ENCODE data around the gene MTHFD2.
"Not testable (repeated sequence)": the region's sequence is repeated elsewhere in the genome, so short reads cannot be mapped to it uniquely, and the experiment has no call there.

The MTHFD2 gene

DNA sequence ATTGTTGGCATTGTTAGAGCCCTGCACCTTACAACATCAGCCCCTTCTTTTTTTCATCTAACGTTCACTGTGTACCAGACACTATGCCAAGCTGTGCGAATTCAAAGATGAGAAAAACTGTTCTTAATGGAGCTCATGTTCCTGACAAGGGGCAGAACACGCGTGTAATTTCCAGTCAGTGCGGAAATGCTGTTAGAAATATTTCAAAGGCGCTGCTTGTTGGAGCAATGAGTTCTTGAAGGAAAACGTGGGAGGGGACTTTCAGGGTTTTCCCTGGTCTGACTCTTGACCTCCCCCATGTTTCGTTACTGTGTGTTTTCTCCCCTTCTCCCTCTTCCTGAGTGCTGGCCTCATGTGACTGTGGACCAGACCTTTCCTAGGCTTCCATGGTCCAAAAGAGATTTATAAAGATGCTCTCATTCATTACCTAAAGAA lies 1.5 kb downstream of the MTHFD2 start:
- Histone ChIP-seq H3K4me3 (ENCODE audit: low read length) (peak overlapping the region; percentile 68), H3K36me3 (ENCODE audit: control insufficient read depth, insufficient read depth, low read length) (no peaks in the 10 kb centered on the region), H3K27me3 (ENCODE audit: control insufficient read depth, insufficient read depth, low read length) (no peaks in the 10 kb centered on the region), H3K27ac (ENCODE audit: low read depth, low read length) (no peak overlapping the region), H3K4me1 (ENCODE audit: control insufficient read depth, insufficient read depth, low read length) (no peaks in the 10 kb centered on the region), H3K9ac (ENCODE audit: low read length) (no peak overlapping the region)

DNA sequence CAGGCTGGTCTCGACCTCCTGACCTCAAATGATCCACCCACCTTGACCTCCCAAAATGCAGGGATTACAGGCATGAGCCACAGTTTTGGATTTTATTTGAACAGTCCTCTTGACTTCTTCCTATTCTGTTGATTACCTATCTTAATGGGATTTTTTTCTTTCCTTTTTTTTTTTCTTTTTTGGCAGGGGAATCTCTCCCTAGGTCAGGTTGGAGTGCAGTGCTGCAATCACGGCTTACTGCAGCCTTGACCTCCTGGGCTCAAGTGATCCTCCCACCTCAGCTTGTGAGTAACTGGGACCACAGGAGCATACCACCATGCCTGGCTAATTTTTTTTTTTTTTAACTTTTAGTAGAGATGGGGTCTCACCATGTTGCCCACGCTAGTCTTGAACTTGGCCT lies 2.8 kb downstream of the MTHFD2 start:
- Histone ChIP-seq H3K9ac (ENCODE audit: low read length) (no peak overlapping the region), H3K4me3 (ENCODE audit: low read length) (no peak overlapping the region), H3K27ac (ENCODE audit: low read depth, low read length) (no peak overlapping the region), H3K4me1 (ENCODE audit: control insufficient read depth, insufficient read depth, low read length) (no peaks in the 10 kb centered on the region), H3K27me3 (ENCODE audit: control insufficient read depth, insufficient read depth, low read length) (no peaks in the 10 kb centered on the region), H3K36me3 (ENCODE audit: control insufficient read depth, insufficient read depth, low read length) (no peaks in the 10 kb centered on the region)

- H3K4me3 ChIP-seq (ENCODE audit: low read length) = no peak overlapping the region
- H3K27me3 ChIP-seq (ENCODE audit: control insufficient read depth, insufficient read depth, low read length) = no peaks in the 10 kb centered on the region
- no peak overlapping the region for H3K27ac ChIP-seq (ENCODE audit: low read depth, low read length)
- H3K4me1 ChIP-seq (ENCODE audit: control insufficient read depth, insufficient read depth, low read length) = no peaks in the 10 kb centered on the region
- no peaks in the 10 kb centered on the region for H3K36me3 ChIP-seq (ENCODE audit: control insufficient read depth, insufficient read depth, low read length)
- H3K9ac ChIP-seq (ENCODE audit: low read length) = no peak overlapping the region
Observed at GRCh38 chr2:74201596-74201995, 3.2 kb downstream of the MTHFD2 start.

DNA sequence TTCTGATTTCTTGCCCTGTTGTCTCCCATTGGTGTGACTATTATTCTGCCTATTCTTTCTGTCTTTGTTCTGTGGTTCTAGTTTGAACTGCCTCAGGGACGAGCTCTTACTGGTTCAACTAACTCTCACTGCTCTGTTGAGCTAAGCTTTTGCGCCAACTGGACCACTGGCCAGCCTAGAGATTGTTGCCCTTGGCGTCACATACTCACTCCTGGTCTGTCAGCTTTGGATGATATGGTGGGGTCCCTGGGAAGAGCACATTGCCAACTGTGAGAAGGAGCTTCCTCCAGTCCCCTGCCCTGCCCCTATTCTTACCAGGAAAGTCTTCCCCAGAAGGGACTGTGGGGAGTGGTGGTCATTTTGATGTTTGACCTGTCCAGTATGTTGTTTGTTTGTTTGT lies 6.0 kb downstream of the MTHFD2 start:
- Histone ChIP-seq H3K27ac (ENCODE audit: low read depth, low read length) (no peak overlapping the region), H3K4me1 (ENCODE audit: control insufficient read depth, insufficient read depth, low read length) (no peaks in the 10 kb centered on the region), H3K9ac (ENCODE audit: low read length) (no peak overlapping the region)

GRCh38 chr2:74205113-74205512 lies 6.7 kb downstream of the MTHFD2 start:
- H3K27ac ChIP-seq (ENCODE audit: low read depth, low read length) = no peak overlapping the region
- no peak overlapping the region for H3K9ac ChIP-seq (ENCODE audit: low read length)

More for the DNA sequence above, 6.0 kb downstream of the MTHFD2 start:
- no peak overlapping the region for H3K4me3 ChIP-seq (ENCODE audit: low read length)
- H3K36me3 ChIP-seq (ENCODE audit: control insufficient read depth, insufficient read depth, low read length) = no peaks in the 10 kb centered on the region
- no peaks in the 10 kb centered on the region for H3K27me3 ChIP-seq (ENCODE audit: control insufficient read depth, insufficient read depth, low read length)

GRCh38 chr2:74205596-74205995 lies 7.2 kb downstream of the MTHFD2 start:
- Histone ChIP-seq H3K27ac (ENCODE audit: low read depth, low read length) (no peak overlapping the region), H3K36me3 (ENCODE audit: control insufficient read depth, insufficient read depth, low read length) (no peaks in the 10 kb centered on the region), H3K27me3 (ENCODE audit: control insufficient read depth, insufficient read depth, low read length) (no peaks in the 10 kb centered on the region), H3K4me3 (ENCODE audit: low read length) (no peak overlapping the region), H3K4me1 (ENCODE audit: control insufficient read depth, insufficient read depth, low read length) (no peaks in the 10 kb centered on the region), H3K9ac (ENCODE audit: low read length) (no peak overlapping the region)

More at GRCh38 chr2:74205113-74205512, 6.7 kb downstream of the MTHFD2 start:
- no peak overlapping the region for H3K4me3 ChIP-seq (ENCODE audit: low read length)
- H3K27me3 ChIP-seq (ENCODE audit: control insufficient read depth, insufficient read depth, low read length) = no peaks in the 10 kb centered on the region
- no peaks in the 10 kb centered on the region for H3K4me1 ChIP-seq (ENCODE audit: control insufficient read depth, insufficient read depth, low read length)
- no peaks in the 10 kb centered on the region for H3K36me3 ChIP-seq (ENCODE audit: control insufficient read depth, insufficient read depth, low read length)

- H3K9ac ChIP-seq (ENCODE audit: low read length) = no peak overlapping the region
- H3K4me3 ChIP-seq (ENCODE audit: low read length) = no peak overlapping the region
- H3K27ac ChIP-seq (ENCODE audit: low read depth, low read length) = no peak overlapping the region
- H3K4me1 ChIP-seq (ENCODE audit: control insufficient read depth, insufficient read depth, low read length) = no peaks in the 10 kb centered on the region
- H3K36me3 ChIP-seq (ENCODE audit: control insufficient read depth, insufficient read depth, low read length) = no peaks in the 10 kb centered on the region
- no peaks in the 10 kb centered on the region for H3K27me3 ChIP-seq (ENCODE audit: control insufficient read depth, insufficient read depth, low read length)
Observed at GRCh38 chr2:74206180-74206688, 7.8 kb downstream of the MTHFD2 start.

- no peak overlapping the region for H3K9ac ChIP-seq (ENCODE audit: low read length)
- H3K4me3 ChIP-seq (ENCODE audit: low read length) = no peak overlapping the region
- H3K27me3 ChIP-seq (ENCODE audit: control insufficient read depth, insufficient read depth, low read length) = no peaks in the 10 kb centered on the region
- H3K27ac ChIP-seq (ENCODE audit: low read depth, low read length) = no peak overlapping the region
- no peaks in the 10 kb centered on the region for H3K36me3 ChIP-seq (ENCODE audit: control insufficient read depth, insufficient read depth, low read length)
- no peaks in the 10 kb centered on the region for H3K4me1 ChIP-seq (ENCODE audit: control insufficient read depth, insufficient read depth, low read length)
Observed at GRCh38 chr2:74212702-74213410, 14.4 kb downstream of the MTHFD2 start.

DNA sequence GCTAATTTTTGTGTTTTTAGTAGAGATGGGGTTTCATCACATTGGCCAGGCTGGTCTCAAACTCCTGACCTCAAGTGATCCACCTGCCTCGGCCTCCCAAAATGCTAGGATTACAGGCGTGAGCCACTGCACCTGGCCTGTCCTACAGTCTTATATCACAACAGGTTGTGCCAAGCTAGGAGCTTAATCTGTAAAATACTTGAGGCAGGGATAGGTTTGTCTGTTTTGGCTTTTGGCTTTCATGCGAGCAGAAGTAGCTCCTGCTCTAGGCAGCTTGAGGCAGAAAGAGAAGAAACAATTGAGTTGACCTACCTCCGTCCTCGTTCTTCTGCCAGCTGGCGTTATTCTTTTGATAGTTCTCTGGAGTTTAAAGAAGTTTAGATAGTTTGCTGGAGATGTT lies 17.4 kb downstream of the MTHFD2 start:
- H3K9ac ChIP-seq (ENCODE audit: low read length); H3K36me3 ChIP-seq (ENCODE audit: control insufficient read depth, insufficient read depth, low read length); H3K27ac ChIP-seq (ENCODE audit: low read depth, low read length); H3K4me1 ChIP-seq (ENCODE audit: control insufficient read depth, insufficient read depth, low read length); H3K27me3 ChIP-seq (ENCODE audit: control insufficient read depth, insufficient read depth, low read length); H3K4me3 ChIP-seq (ENCODE audit: low read length): not testable (repeated sequence)

- Histone ChIP-seq H3K4me1 (ENCODE audit: control insufficient read depth, insufficient read depth, low read length) (no peaks in the 10 kb centered on the region), H3K36me3 (ENCODE audit: control insufficient read depth, insufficient read depth, low read length) (no peaks in the 10 kb centered on the region), H3K27me3 (ENCODE audit: control insufficient read depth, insufficient read depth, low read length) (no peaks in the 10 kb centered on the region), H3K27ac (ENCODE audit: low read depth, low read length) (no peak overlapping the region), H3K9ac (ENCODE audit: low read length) (no peak overlapping the region), H3K4me3 (ENCODE audit: low read length) (no peak overlapping the region)
Observed at GRCh38 chr2:74216642-74217041, 18.2 kb downstream of the MTHFD2 start.

DNA sequence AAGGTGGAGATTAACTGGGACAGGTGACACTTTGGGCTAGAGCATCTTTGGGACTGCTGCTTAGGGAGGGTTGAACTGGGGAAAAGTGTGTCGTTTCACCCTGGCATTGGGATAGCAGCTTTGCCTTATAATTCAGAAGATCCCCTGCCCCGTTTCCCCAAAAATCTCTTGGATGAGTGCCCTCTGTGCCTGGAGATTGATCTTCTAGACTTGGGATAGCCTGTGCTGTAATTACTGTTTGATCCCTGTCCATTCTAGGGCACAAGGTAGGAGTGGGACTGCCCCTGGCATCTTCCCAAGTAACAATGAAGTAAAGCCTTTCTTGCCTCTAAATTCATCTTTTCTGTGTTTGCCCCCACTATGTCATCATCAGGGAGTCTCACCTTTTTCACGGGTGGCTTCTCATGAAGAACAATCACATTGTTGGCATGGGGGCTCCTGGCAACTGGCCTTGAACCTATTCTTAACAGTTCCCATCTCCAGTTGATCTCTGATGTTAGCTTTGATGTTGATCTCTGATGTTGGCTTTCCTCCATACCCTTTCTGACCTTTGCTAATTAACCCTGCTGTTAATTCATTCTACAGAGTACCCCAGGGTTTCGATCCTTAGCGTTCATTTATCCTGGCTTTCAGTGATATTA lies 21.6 kb downstream of the MTHFD2 start:
- H3K27ac ChIP-seq (ENCODE audit: low read depth, low read length) = no peak overlapping the region
- H3K9ac ChIP-seq (ENCODE audit: low read length) = no peak overlapping the region
- no peak overlapping the region for H3K4me3 ChIP-seq (ENCODE audit: low read length)
- H3K27me3 ChIP-seq (ENCODE audit: control insufficient read depth, insufficient read depth, low read length) = no peaks in the 10 kb centered on the region
- no peaks in the 10 kb centered on the region for H3K4me1 ChIP-seq (ENCODE audit: control insufficient read depth, insufficient read depth, low read length)
- H3K36me3 ChIP-seq (ENCODE audit: control insufficient read depth, insufficient read depth, low read length) = no peaks in the 10 kb centered on the region

DNA sequence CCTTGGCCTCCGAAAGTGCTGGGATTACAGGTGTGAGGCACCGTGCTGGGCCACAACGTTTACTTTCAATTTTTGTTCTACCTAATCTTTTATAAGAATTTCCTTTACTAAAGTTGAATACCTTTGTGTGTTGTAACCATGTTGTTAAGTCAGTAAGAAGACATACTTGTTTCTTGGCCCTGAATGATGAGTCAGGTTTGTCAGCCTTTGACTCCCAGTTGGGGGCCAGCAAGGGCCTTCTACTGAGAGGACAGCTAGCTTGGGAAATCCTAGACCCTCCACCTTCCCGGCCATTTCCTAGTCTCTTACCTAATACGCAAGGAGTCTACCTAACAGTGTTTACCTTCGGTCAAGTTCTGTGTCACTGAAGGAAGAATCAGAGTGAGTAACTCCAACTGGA lies 22.7 kb downstream of the MTHFD2 start:
- no peaks in the 10 kb centered on the region for H3K27me3 ChIP-seq (ENCODE audit: control insufficient read depth, insufficient read depth, low read length)
- H3K36me3 ChIP-seq (ENCODE audit: control insufficient read depth, insufficient read depth, low read length) = no peaks in the 10 kb centered on the region

More for the DNA sequence above, 22.7 kb downstream of the MTHFD2 start:
- no peak overlapping the region for H3K9ac ChIP-seq (ENCODE audit: low read length)
- no peaks in the 10 kb centered on the region for H3K4me1 ChIP-seq (ENCODE audit: control insufficient read depth, insufficient read depth, low read length)
- H3K27ac ChIP-seq (ENCODE audit: low read depth, low read length) = no peak overlapping the region
- H3K4me3 ChIP-seq (ENCODE audit: low read length) = no peak overlapping the region
